ENCODE data around the gene LRIG3.
"Not testable (repeated sequence)": the region's sequence is repeated elsewhere in the genome, so short reads cannot be mapped to it uniquely, and the experiment has no call there.

Gene LRIG3

GRCh38 chr12:58905422-58905821 lies 14.9 kb downstream of the LRIG3 start:
- no peak for DNase-seq (ENCODE audit: low read depth)
- no peak overlapping the region for H3K4me3 ChIP-seq (ENCODE audit: low read depth, low read length)
- TF ChIP-seq, protein P1, sequence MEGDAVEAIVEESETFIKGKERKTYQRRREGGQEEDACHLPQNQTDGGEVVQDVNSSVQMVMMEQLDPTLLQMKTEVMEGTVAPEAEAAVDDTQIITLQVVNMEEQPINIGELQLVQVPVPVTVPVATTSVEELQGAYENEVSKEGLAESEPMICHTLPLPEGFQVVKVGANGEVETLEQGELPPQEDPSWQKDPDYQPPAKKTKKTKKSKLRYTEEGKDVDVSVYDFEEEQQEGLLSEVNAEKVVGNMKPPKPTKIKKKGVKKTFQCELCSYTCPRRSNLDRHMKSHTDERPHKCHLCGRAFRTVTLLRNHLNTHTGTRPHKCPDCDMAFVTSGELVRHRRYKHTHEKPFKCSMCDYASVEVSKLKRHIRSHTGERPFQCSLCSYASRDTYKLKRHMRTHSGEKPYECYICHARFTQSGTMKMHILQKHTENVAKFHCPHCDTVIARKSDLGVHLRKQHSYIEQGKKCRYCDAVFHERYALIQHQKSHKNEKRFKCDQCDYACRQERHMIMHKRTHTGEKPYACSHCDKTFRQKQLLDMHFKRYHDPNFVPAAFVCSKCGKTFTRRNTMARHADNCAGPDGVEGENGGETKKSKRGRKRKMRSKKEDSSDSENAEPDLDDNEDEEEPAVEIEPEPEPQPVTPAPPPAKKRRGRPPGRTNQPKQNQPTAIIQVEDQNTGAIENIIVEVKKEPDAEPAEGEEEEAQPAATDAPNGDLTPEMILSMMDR (IDR thresholded peaks at IDR 0.05; ENCODE audit: control insufficient read depth, extremely low read depth, insufficient read depth): no peak

DNA sequence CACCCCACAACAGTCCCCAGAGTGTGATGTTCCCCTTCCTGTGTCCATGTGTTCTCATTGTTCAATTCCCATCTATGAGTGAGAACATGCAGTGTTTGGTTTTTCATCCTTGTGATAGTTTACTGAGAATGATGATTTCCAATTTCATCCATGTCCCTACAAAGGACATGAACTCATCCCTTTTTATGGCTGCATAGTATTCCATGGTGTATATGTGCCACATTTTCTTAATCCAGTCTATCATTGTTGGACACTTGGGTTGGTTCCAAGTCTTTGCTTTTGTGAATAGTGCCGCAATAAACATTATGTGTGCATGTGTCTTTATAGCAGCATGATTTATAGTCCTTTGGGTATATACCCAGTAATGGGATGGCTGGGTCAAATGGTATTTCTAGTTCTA lies 17.6 kb downstream of the LRIG3 start:
- not testable (repeated sequence) for DNase-seq (ENCODE audit: low read depth); H3K4me3 ChIP-seq (ENCODE audit: low read depth, low read length)

DNA sequence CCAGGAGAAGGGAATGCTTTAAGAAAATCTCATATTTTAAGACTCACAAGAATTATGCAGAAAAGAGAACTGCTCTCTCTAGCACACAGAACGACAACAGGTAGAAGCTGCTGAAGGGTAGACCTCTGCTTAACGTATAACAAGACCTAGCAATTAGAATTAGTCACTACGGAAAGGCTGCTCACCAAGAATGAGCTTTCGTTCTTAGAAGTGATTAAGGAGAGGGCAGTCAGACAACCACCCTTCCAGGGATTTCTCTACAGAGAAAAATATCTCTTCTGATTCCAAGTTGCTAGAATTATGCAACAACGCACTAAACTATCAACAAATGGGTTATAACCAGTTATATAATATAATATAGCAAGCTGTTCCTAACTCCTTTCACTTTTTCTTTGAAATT lies 18.6 kb downstream of the LRIG3 start:
- TF ChIP-seq, protein P1 (IDR thresholded peaks at IDR 0.05; ENCODE audit: control insufficient read depth, extremely low read depth, insufficient read depth): no peak
- H3K4me3 ChIP-seq (ENCODE audit: low read depth, low read length): no peak overlapping the region
- no peak for DNase-seq (ENCODE audit: low read depth)

DNA sequence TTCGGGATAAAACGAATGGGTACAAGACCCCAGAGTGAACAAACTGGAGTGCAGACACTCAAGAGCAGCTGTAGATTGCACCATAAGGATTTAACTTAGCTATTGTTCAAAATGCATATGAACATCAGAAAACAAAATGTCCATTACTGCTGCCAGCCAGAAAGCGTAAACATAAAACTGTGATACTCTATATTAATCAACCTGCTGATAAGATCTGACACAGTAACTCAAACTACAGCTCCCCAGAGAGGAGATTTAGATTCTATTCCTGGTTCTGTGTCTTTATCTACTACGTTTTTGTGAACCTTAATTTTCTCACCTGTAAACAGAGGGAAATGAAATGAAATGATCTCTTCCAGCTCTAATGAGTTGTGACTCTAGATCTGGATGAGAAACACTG lies 22.3 kb downstream of the LRIG3 start:
- no peak for DNase-seq (ENCODE audit: low read depth)
- H3K4me3 ChIP-seq (ENCODE audit: low read depth, low read length): no peak overlapping the region
- TF ChIP-seq, protein P1 (IDR thresholded peaks at IDR 0.05; ENCODE audit: control insufficient read depth, extremely low read depth, insufficient read depth): no peak

DNA sequence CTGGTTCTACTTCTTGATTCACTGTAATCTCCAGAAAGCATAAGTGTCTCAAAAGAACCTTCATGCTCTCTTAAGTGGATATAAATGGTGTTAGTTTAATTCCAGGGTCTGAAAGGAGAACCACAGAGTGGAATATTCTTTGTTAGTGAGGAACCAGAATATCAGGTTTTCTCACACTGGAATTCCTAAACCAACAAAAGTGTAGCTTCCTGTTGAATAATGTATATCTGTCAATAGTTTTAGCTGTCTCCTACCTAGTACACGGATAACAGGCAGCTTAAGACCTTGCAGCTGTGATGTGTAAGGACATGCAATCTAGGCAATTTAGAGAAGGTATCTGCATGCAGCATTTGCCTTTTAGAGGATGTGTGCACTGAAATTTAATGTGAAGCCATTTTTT lies 24.0 kb downstream of the LRIG3 start:
- TF ChIP-seq, protein P1 (IDR thresholded peaks at IDR 0.05; ENCODE audit: control insufficient read depth, extremely low read depth, insufficient read depth): no peak
- peak overlapping the region; percentile 22; the same call in 1 of the 2 replicates for H3K4me3 ChIP-seq (ENCODE audit: low read depth, low read length)
- peak; percentile 68 for DNase-seq (ENCODE audit: low read depth)

DNA sequence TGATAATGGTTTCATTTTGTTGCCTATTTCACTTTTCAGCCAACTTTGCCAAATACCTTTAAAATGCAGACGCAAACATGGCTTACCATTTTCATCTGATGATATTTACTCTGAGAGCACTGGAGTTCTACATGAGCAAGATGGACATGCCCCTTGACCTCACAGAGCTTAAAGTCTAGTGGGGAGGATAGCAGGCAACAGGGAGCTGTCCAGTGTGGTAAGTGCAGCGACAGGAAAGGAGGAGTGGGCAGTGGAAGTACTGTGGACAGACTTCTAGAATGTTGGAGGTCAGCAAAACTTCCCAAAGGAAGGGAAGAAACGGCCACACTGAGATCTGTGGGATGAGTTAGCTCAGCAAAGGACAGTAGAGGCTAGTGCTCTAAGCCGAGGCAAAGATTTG lies 25.3 kb downstream of the LRIG3 start:
- H3K4me3 ChIP-seq (ENCODE audit: low read depth, low read length): no peak overlapping the region
- no peak for DNase-seq (ENCODE audit: low read depth)
- TF ChIP-seq, protein P1 (IDR thresholded peaks at IDR 0.05; ENCODE audit: control insufficient read depth, extremely low read depth, insufficient read depth): no peak

DNA sequence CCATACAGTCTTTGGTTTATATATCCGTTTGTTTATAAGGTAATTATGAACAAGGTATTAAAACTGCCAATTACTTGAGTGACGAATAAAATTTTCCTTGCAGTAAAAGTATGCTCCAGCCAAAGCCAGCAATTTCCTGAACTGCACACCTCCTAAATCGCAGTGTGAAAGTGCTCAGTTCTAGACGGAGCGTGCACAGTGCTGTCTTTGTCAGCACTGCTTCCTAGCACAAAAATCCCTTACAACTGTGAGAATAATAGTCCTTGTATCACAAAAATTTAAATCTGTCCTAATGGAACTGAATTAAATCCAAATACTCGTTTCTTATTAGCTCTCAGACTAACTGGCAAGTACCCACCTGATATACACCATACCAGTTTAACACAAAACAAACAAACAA lies 26.3 kb downstream of the LRIG3 start:
- H3K4me3 ChIP-seq (ENCODE audit: low read depth, low read length): no peak overlapping the region
- DNase-seq (ENCODE audit: low read depth): no peak
- TF ChIP-seq, protein P1 (IDR thresholded peaks at IDR 0.05; ENCODE audit: control insufficient read depth, extremely low read depth, insufficient read depth): no peak
